AG10803 (cell line): ENCODE measurements around the gene USP7.

ENCODE experiments used
- DNase-seq: peaks from one replicate; pipeline ENCODE4 v3.0.0; 2010; ENCODE audit warnings: low read depth
- H3K4me3 ChIP-seq: 2 replicates; pipeline ENCODE4 v1.5.1; 2011; ENCODE audit warnings: mild to moderate bottlenecking, low read length, control low read depth
- CTCF ChIP-seq: conservative IDR thresholded peaks from 2 replicates; pipeline ENCODE4 v1.5.1; 2011; ENCODE audit warnings: mild to moderate bottlenecking, low read length, control low read depth, inconsistent platforms

USP7 gene

GRCh38 chr16:8853611-8854010 lies 110.1 kb downstream of the USP7 start:
- no peak for TF ChIP-seq CTCF
- no peak for DNase-seq

GRCh38 chr16:8853150-8853549 lies 110.6 kb downstream of the USP7 start:
- no peak for TF ChIP-seq CTCF
- no peak overlapping the region for H3K4me3 ChIP-seq
- DNase-seq = no peak

More at GRCh38 chr16:8853611-8854010, 110.1 kb downstream of the USP7 start:
- no peak overlapping the region for H3K4me3 ChIP-seq

- DNase-seq = no peak
- no peak for TF ChIP-seq CTCF
- no peak overlapping the region for H3K4me3 ChIP-seq
Observed at GRCh38 chr16:8852534-8852933, 111.2 kb downstream of the USP7 start.

GRCh38 chr16:8851761-8852403 lies 111.8 kb downstream of the USP7 start:
- no peak for TF ChIP-seq CTCF
- H3K4me3 ChIP-seq = no peak overlapping the region
- DNase-seq = no peak

GRCh38 chr16:8850279-8850885 lies 113.3 kb downstream of the USP7 start:
- peak; percentile 80 for DNase-seq
- no peak overlapping the region for H3K4me3 ChIP-seq

GRCh38 chr16:8849411-8850011 lies 114.2 kb downstream of the USP7 start:
- TF ChIP-seq CTCF = no peak
- no peak overlapping the region for H3K4me3 ChIP-seq
- no peak for DNase-seq

More at GRCh38 chr16:8850279-8850885, 113.3 kb downstream of the USP7 start:
- no peak for TF ChIP-seq CTCF

GRCh38 chr16:8848939-8849391 lies 114.7 kb downstream of the USP7 start:
- no peak for TF ChIP-seq CTCF
- H3K4me3 ChIP-seq = no peak overlapping the region
- DNase-seq = peak; percentile 76
